Panc1 (cell line): ENCODE measurements around the gene PRKG1. TPM values are rescaled to one million over a fixed set of nuclear protein-coding genes. Genes with fewer than 3 reads are reported as not detected.

Source experiments
- ATAC-seq: fragments of 200-7000 bp; cut with Tn5 transposase; 2 replicates; pipeline ENCODE4 v1.9.1; 2020; ENCODE audit warnings: mild to moderate bottlenecking, moderate library complexity
- BruUV-seq: library from RNA; stranded (reverse); fragments of 400-500 nt; replicated peaks from 2 replicates; lab custom pipeline; 2021; lab: Mats Ljungman, UMichigan
- CTCF ChIA-PET: fragments of 300-600 bp; sonication (Branson Sonifier 250); formaldehyde crosslinking; loops from one replicate; lab custom pipeline; 2022; ENCODE audit warnings: antibody characterized with exemption; lab: Charles Lee
- POLR2A ChIA-PET: fragments of 300-600 bp; sonication (Branson Sonifier 250); formaldehyde crosslinking; loops from one replicate; lab custom pipeline; 2022; ENCODE audit warnings: antibody characterized with exemption; lab: Charles Lee
- DNase-seq: peaks from one replicate; pipeline ENCODE4 v3.0.0-alpha.2; 2010; ENCODE audit warnings: low read depth, low spot score
- H3K27ac ChIP-seq: 2 replicates; pipeline ENCODE4 v1.5.1; 2011; ENCODE audit warnings: mild to moderate bottlenecking, low read length, inconsistent platforms
- H3K27me3 ChIP-seq: fragments of 200-500 bp; sonication (Bioruptor generic); 2 replicates; pipeline ENCODE4 v1.6.0; 2014; ENCODE audit warnings: low read length, inconsistent platforms; ENCODE audit not compliant: control insufficient read depth, insufficient read depth
- H3K36me3 ChIP-seq: fragments of 200-500 bp; sonication (Bioruptor generic); 2 replicates; pipeline ENCODE4 v1.5.1; 2014; ENCODE audit warnings: inconsistent platforms, mild to moderate bottlenecking, low read length, moderate library complexity; ENCODE audit not compliant: control insufficient read depth, insufficient read depth
- H3K4me1 ChIP-seq: 2 replicates; pipeline ENCODE4 v1.5.1; 2011; ENCODE audit warnings: inconsistent platforms, mild to moderate bottlenecking, low read length, moderate library complexity; ENCODE audit not compliant: control insufficient read depth, insufficient read depth
- H3K4me3 ChIP-seq, 2 experiments: 2 replicates each; pipeline ENCODE4 v1.5.1; 2011 to 2012; ENCODE audit warnings: low read depth in 2 of 2, low read length in 2 of 2, mild to moderate bottlenecking in 2 of 2, inconsistent platforms in 1 of 2, moderate library complexity in 1 of 2
- H3K9me3 ChIP-seq: fragments of 200-500 bp; sonication (Bioruptor generic); 2 replicates; pipeline ENCODE4 v1.5.1; 2014; ENCODE audit warnings: low read depth, mild to moderate bottlenecking, inconsistent platforms, low read length, moderate library complexity; ENCODE audit not compliant: control insufficient read depth, insufficient read depth
- CTCF ChIP-seq: fragments of 450-650 bp; IDR thresholded peaks from 2 replicates; pipeline ENCODE4 v1.5.1; 2017; ENCODE audit warnings: mild to moderate bottlenecking
- POLR2AphosphoS5 ChIP-seq: IDR thresholded peaks from 2 replicates; pipeline ENCODE4 v1.6.1; 2012; ENCODE audit warnings: mild to moderate bottlenecking, low read depth, low read length, moderate library complexity
- REST ChIP-seq, 2 experiments: IDR thresholded peaks; 2 replicates each; pipeline ENCODE4 v1.6.1; 2011 to 2012; ENCODE audit warnings: low read depth in 2 of 2, control low read depth in 1 of 2, low read length in 1 of 2, mild to moderate bottlenecking in 1 of 2, moderate library complexity in 1 of 2; ENCODE audit not compliant: insufficient read depth in 1 of 2
- SIN3A ChIP-seq: IDR thresholded peaks from 2 replicates; pipeline ENCODE4 v1.6.1; 2012; ENCODE audit warnings: low read depth, mild to moderate bottlenecking, low read length, moderate library complexity, borderline replicate concordance; ENCODE audit not compliant: insufficient read depth
- TCF7L2 ChIP-seq: IDR thresholded peaks from 2 replicates; pipeline ENCODE4 v1.6.1; 2011; ENCODE audit warnings: mild to moderate bottlenecking, low read depth, low read length, inconsistent platforms
- in situ Hi-C: cut with HindIII; loops from 2 replicates; pipeline ENCODE4 v1.10.0; 2016; ENCODE audit warnings: low sequenced_read_pairs, low pct_unique_long_range_greater_than_20kb
- intact Hi-C: fragments of 100-400 bp; cut with micrococcal nuclease; formaldehyde crosslinking; loops from one replicate; pipeline ENCODE4 v1.10.0; 2022; ENCODE audit not compliant: unreplicated experiment
- microRNA-seq: library from miRNA; unstranded; fragments of <30 nt; microRNA quantifications from one replicate; pipeline ENCODE4 v1.1.0, GENCODE V29; 2020; ENCODE audit not compliant: unreplicated experiment
- total RNA-seq: library from RNA; stranded (reverse); gene quantifications from one replicate; pipeline ENCODE4 v1.2.1, GENCODE V29; 2021; ENCODE audit not compliant: unreplicated experiment

Gene PRKG1
- total RNA-seq, 1 experiment from 2014 or later, result 0.92 TPM

GRCh38 chr10:52347327-52347667, 1273.0 kb downstream of the PRKG1 start:
- no peaks in the 10 kb centered on the region for H3K27me3 ChIP-seq
- H3K9me3 ChIP-seq, result peaks cover 22% of the 10 kb centered on the region; the same call in 1 of the 2 replicates
- intact Hi-C loops, result no loop called here
- in situ Hi-C loops, result no loop called here
- DNase-seq (no peak), ATAC-seq (no peak)
- H3K4me1 ChIP-seq, result 0 out of 2 replicates have a peak, but pooled peaks cover 3% of the 10 kb centered on the region
- ChIA-PET POLR2A (no interaction called here), CTCF (no interaction called here)
- no peak overlapping the region for H3K27ac ChIP-seq
- no TSS peak for BruUV-seq
- H3K36me3 ChIP-seq, result no peaks in the 10 kb centered on the region
- TF ChIP-seq REST (IDR thresholded peaks at IDR 0.05; ENCODE audit: insufficient read depth in 1 of 2, low read depth in 2 of 2, low read length in 1 of 2) (no peak), SIN3A (no peak), TCF7L2 (no peak), POLR2AphosphoS5 (no peak), CTCF (no peak)
- H3K4me3 ChIP-seq, result no peak overlapping the region

Small RNAs within 50 kb of the gene (microRNA-seq; reads per million reads assigned to microRNA genes)
- gene MIR605, result not detected

Other genes starting within 250 kb of the PRKG1 start
- 0.03 TPM for gene A1CF, start 188.9 kb upstream of the PRKG1 start, total RNA-seq